ENCODE measurements around the gene TEX11.
"Not testable (repeated sequence)": the region's sequence is repeated elsewhere in the genome, so short reads cannot be mapped to it uniquely, and the experiment has no call there.

TEX11 gene

DNA sequence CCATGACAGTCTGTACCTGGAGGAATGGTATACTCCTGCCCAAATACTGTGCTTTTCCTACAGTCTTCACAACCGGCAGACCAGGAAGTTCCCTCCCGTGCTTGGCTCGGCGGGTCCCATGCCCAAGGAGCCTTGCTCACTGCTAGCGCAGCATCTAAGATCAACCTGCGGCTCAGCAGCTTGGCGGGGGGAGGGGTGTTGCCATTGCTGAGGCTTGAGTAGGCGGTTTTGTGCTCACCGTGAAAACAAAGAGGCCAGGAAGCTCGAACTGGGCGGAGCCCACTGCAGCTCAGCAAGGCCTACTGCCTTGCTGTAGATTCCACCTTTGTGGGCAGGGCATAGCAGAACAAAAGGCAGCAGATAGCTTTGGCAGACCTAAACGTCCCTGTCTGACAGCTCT lies 152.7 kb downstream of the TEX11 start:
- Histone ChIP-seq H3K36me3 (ENCODE audit: control insufficient read depth, insufficient read depth, low read length, severe bottlenecking) (no peaks in the 10 kb centered on the region), H3K27me3 (replicated peaks; ENCODE audit: control insufficient read depth, insufficient read depth, low read length) (peaks cover 29% of the 10 kb centered on the region), H3K4me1 (ENCODE audit: control insufficient read depth, insufficient read depth, low read length) (no peaks in the 10 kb centered on the region), H3K9ac (ENCODE audit: low read length) (no peak overlapping the region), H3K9me3 (ENCODE audit: control insufficient read depth, low read length) (peaks cover 10% of the 10 kb centered on the region), H3K4me3 (ENCODE audit: low read length) (no peak overlapping the region)
- DNase-seq (ENCODE audit: low read depth), result no peak

DNA sequence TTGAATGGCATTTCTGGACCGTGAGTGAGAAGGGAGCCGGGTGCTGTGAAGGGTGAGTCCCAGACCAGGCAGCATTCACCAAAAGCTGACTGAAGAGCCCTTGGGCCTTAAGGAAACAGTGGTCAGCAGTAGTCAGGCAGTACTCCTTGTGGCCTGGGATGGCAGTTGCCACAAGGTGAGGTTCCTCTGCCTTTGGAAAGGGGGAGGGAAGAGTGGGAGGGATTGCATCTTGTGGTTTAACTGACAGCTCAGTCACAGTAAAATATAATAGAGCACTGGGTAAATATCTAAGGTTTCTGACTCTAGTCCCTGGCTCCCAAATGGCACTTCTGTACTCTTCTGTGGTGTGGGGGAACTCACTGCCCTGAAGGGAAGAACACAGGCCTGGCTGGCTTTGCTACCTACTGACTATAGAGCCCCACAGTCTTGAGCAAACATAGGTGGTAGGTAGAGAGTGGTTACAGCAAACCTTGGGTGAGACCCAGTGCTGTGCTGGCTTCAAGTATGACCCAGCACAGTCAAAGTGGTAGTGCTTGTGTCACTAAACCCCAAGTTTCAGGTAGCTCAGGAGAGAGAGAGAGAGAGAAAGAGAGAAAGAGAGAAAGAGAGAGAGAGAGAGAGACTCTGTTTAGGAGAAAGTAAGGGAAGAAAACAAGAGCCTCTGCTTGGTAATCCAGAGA lies 154.2 kb downstream of the TEX11 start:
- Histone ChIP-seq H3K4me1 (ENCODE audit: control insufficient read depth, insufficient read depth, low read length) (no peaks in the 10 kb centered on the region), H3K9me3 (ENCODE audit: control insufficient read depth, low read length) (peaks cover 10% of the 10 kb centered on the region), H3K4me3 (ENCODE audit: low read length) (no peak overlapping the region), H3K9ac (ENCODE audit: low read length) (no peak overlapping the region), H3K36me3 (ENCODE audit: control insufficient read depth, insufficient read depth, low read length, severe bottlenecking) (no peaks in the 10 kb centered on the region), H3K27me3 (replicated peaks; ENCODE audit: control insufficient read depth, insufficient read depth, low read length) (peaks cover 29% of the 10 kb centered on the region)
- DNase-seq (ENCODE audit: low read depth), result no peak

DNA sequence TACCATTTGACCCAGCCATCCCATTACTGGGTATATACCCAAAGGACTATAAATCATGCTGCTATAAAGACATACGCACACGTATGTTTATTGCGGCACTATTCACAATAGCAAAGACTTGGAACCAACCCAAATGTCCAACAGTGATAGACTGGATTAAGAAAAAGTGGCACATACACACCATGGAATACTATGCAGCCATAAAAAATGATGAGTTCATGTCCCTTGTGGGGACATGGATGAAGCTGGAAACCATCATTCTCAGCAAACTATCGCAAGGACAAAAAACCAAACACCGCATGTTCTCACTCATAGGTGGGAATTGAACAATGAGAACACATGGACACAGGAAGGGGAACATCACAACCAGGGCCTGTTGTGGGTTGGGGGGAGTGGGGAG lies 174.7 kb downstream of the TEX11 start:
- not testable (repeated sequence) for H3K4me1 ChIP-seq (ENCODE audit: control insufficient read depth, insufficient read depth, low read length); H3K36me3 ChIP-seq (ENCODE audit: control insufficient read depth, insufficient read depth, low read length, severe bottlenecking); H3K27me3 ChIP-seq (replicated peaks; ENCODE audit: control insufficient read depth, insufficient read depth, low read length); DNase-seq (ENCODE audit: low read depth); H3K9ac ChIP-seq (ENCODE audit: low read length); H3K4me3 ChIP-seq (ENCODE audit: low read length)
- H3K9me3 ChIP-seq (ENCODE audit: control insufficient read depth, low read length), result peaks cover 12% of the 10 kb centered on the region

DNA sequence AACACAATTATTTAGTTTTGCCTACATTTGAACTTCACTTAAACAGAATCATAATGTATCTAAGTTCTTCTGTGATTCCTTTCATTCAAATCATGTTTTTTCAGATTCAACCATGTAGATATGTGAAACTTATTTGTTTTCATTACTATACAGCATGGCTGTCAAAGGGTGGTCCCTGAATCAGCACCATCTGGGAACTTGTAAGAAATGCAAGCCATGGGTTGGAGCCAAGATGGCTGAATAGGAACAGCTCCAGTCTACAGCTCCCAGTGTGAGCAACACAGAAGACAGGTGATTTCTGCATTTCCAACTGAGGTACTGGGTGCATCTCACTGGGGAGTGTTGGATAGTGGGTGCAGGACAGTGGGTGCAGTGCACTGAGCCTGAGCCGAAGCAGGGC lies 180.6 kb downstream of the TEX11 start:
- not testable (repeated sequence) for H3K4me1 ChIP-seq (ENCODE audit: control insufficient read depth, insufficient read depth, low read length); H3K9ac ChIP-seq (ENCODE audit: low read length); H3K36me3 ChIP-seq (ENCODE audit: control insufficient read depth, insufficient read depth, low read length, severe bottlenecking); H3K9me3 ChIP-seq (ENCODE audit: control insufficient read depth, low read length); DNase-seq (ENCODE audit: low read depth); H3K4me3 ChIP-seq (ENCODE audit: low read length)
- peaks cover 28% of the 10 kb centered on the region for H3K27me3 ChIP-seq (replicated peaks; ENCODE audit: control insufficient read depth, insufficient read depth, low read length)

DNA sequence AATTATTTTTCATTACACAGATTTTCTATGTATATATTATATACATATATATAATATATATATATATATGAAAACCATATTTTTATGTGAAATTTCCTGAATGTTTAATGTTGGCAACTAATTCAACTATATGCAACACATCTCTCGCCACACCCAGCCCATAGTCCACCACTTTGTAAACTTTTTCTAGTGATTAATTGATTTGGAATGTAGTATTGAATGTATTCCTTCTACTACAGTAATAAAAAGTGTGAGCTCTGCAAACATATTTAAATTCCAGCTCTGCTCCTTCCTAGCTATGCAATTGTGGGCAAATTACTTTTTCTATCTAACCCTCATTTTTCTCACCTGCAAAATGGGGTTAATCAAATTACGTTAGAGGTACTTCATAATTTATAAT lies 187.8 kb downstream of the TEX11 start:
- DNase-seq (ENCODE audit: low read depth), result no peak
- no peak overlapping the region for H3K9ac ChIP-seq (ENCODE audit: low read length)

DNA sequence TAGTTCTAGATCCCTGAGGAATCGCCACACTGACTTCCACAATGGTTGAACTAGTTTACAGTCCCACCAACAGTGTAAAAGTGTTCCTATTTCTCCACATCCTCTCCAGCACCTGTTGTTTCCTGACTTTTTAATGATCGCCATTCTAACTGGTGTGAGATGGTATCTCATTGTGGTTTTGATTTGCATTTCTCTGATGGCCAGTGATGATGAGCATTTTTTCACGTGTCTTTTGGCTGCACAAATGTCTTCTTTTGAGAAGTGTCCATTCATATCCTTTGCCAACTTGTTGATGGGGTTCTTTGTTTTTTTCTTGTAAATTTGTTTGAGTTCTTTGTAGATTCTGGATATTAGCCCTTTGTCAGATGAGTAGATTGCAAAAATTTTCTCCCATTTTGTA lies 197.2 kb downstream of the TEX11 start:
- not testable (repeated sequence) for DNase-seq (ENCODE audit: low read depth); H3K9ac ChIP-seq (ENCODE audit: low read length); H3K27me3 ChIP-seq (replicated peaks; ENCODE audit: control insufficient read depth, insufficient read depth, low read length); H3K36me3 ChIP-seq (ENCODE audit: control insufficient read depth, insufficient read depth, low read length, severe bottlenecking); H3K4me1 ChIP-seq (ENCODE audit: control insufficient read depth, insufficient read depth, low read length); H3K4me3 ChIP-seq (ENCODE audit: low read length)
- H3K9me3 ChIP-seq (ENCODE audit: control insufficient read depth, low read length), result peaks cover 24% of the 10 kb centered on the region

More for the DNA sequence above, 187.8 kb downstream of the TEX11 start:
- Histone ChIP-seq H3K36me3 (ENCODE audit: control insufficient read depth, insufficient read depth, low read length, severe bottlenecking) (no peaks in the 10 kb centered on the region), H3K4me1 (ENCODE audit: control insufficient read depth, insufficient read depth, low read length) (no peaks in the 10 kb centered on the region), H3K4me3 (ENCODE audit: low read length) (no peak overlapping the region), H3K27me3 (replicated peaks; ENCODE audit: control insufficient read depth, insufficient read depth, low read length) (peaks cover 15% of the 10 kb centered on the region), H3K9me3 (ENCODE audit: control insufficient read depth, low read length) (peaks cover 2% of the 10 kb centered on the region)

DNA sequence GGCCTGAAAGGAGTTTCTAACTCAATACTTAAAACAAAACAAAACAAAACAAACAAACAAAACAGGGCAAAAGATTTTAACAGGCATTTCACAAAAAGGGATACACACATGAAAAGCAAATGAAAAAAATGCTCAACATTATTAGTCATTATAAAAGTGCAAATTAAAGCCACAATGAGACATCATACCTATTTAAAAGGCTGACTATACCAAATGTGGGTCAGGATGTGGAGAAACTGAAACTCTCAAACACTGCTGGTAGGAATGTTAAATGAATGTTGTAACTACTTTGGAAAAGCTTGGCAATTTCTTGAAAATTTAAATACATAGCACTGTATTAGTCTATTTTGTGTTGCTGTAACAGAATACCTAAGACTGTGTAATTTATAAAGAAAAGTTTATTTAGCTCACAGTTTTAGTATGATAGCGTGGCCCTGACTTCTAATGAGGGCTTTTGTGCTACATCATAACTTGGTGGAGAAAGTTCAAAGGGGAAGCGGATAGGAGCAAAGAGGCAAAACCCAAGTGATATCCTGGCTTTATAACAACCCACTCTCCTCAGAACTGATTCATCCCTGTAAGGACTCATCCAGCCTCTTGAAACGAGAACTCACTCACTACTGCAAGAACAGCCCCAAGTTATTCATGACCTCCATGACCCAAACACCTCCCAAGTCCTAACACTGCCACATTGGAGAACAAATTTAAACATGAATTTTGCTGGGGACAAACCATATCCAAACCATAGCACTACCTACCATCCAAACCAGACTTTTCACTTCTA lies 214.0 kb downstream of the TEX11 start:
- H3K27me3 ChIP-seq (replicated peaks; ENCODE audit: control insufficient read depth, insufficient read depth, low read length), result peaks cover 7% of the 10 kb centered on the region
- peaks cover 25% of the 10 kb centered on the region for H3K9me3 ChIP-seq (ENCODE audit: control insufficient read depth, low read length)
- no peak for DNase-seq (ENCODE audit: low read depth)
- no peak overlapping the region for H3K9ac ChIP-seq (ENCODE audit: low read length)
- no peak overlapping the region for H3K4me3 ChIP-seq (ENCODE audit: low read length)
- no peaks in the 10 kb centered on the region for H3K4me1 ChIP-seq (ENCODE audit: control insufficient read depth, insufficient read depth, low read length)
- H3K36me3 ChIP-seq (ENCODE audit: control insufficient read depth, insufficient read depth, low read length, severe bottlenecking), result no peaks in the 10 kb centered on the region

DNA sequence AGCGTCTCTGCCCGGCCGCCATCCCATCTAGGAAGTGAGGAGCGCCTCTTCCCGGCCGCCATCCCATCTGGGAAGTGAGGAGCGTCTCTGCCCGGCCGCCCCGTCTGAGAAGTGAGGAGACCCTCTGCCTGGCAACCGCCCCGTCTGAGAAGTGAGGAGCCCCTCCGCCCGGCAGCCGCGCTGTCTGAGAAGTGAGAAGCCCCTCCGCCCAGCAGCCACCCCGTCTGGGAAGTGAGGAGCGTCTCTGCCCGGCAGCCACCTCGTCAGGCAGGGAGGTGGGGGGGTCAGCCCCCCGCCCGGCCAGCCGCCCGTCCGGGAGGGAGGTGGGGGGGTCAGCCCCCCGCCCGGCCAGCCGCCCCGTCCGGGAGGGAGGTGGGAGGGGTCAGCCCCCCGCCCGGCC lies 229.1 kb downstream of the TEX11 start:
- DNase-seq (ENCODE audit: low read depth); H3K4me3 ChIP-seq (ENCODE audit: low read length); H3K36me3 ChIP-seq (ENCODE audit: control insufficient read depth, insufficient read depth, low read length, severe bottlenecking); H3K9ac ChIP-seq (ENCODE audit: low read length); H3K4me1 ChIP-seq (ENCODE audit: control insufficient read depth, insufficient read depth, low read length); H3K9me3 ChIP-seq (ENCODE audit: control insufficient read depth, low read length): not testable (repeated sequence)
- H3K27me3 ChIP-seq (replicated peaks; ENCODE audit: control insufficient read depth, insufficient read depth, low read length), result peaks cover 13% of the 10 kb centered on the region

DNA sequence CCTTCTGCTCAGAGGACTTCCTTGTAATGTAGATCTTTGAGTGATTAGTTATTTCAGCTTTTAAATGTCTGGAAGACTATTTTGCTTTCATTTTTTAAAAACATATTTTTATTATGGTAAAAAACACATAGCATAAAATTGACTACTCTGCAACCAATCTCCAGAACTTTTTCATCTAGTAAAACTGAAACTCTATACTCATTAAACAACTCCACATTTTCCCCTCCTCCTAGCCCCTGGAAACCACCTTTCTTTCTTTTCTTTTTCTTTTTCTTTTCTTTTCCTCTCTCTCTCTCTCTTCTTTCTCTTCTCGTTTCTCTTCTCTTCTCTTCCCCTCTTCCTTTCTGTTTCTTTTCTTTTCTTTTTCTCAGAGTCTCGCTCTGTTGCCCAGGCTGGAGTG lies 233.2 kb downstream of the TEX11 start:
- peaks cover 10% of the 10 kb centered on the region for H3K27me3 ChIP-seq (replicated peaks; ENCODE audit: control insufficient read depth, insufficient read depth, low read length)
- no peak overlapping the region for H3K4me3 ChIP-seq (ENCODE audit: low read length)
- no peaks in the 10 kb centered on the region for H3K9me3 ChIP-seq (ENCODE audit: control insufficient read depth, low read length)
- H3K9ac ChIP-seq (ENCODE audit: low read length), result no peak overlapping the region
- no peaks in the 10 kb centered on the region for H3K36me3 ChIP-seq (ENCODE audit: control insufficient read depth, insufficient read depth, low read length, severe bottlenecking)
- no peaks in the 10 kb centered on the region for H3K4me1 ChIP-seq (ENCODE audit: control insufficient read depth, insufficient read depth, low read length)
- no peak for DNase-seq (ENCODE audit: low read depth)

DNA sequence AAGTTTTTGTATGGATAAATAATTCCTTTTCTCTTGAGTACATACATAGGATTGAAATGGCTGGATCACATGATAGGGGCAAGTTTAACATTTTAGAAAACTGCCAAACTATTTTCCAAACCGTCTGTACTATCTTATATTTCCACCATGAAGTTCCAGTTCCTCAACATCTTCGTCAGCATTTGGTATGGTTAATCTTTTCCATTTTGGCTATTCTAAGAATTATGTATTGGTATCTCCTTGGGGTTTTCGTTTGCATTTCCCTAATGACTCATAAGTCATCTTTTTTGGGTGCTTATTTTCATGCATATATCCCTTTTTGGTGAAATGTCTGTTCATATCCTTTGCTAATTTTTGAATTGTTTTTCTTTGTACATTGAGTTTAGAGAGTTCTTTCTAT lies 236.2 kb downstream of the TEX11 start:
- H3K4me3 ChIP-seq (ENCODE audit: low read length), result no peak overlapping the region
- H3K9me3 ChIP-seq (ENCODE audit: control insufficient read depth, low read length), result no peaks in the 10 kb centered on the region
- no peaks in the 10 kb centered on the region for H3K36me3 ChIP-seq (ENCODE audit: control insufficient read depth, insufficient read depth, low read length, severe bottlenecking)
- DNase-seq (ENCODE audit: low read depth), result no peak
- peaks cover 33% of the 10 kb centered on the region for H3K27me3 ChIP-seq (replicated peaks; ENCODE audit: control insufficient read depth, insufficient read depth, low read length)
- no peak overlapping the region for H3K9ac ChIP-seq (ENCODE audit: low read length)
- no peaks in the 10 kb centered on the region for H3K4me1 ChIP-seq (ENCODE audit: control insufficient read depth, insufficient read depth, low read length)

DNA sequence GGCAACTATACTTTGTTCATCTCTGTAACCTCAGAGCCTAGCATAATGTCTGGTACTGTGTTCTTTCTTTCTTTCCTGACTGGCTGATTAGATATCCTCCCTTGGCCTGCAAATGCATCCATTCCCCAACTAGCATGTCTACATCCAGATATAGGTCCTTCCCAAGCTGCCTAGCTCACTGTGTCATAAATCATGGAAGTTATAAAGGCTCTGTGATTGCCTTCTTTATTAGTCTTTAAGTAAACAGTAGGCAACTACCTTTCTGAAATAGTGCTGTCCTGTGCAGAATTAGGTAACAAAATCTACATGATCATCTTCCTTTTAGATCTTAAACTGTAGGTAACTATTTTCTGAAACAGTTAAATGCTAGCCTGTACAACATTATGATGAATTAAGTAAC lies 239.4 kb downstream of the TEX11 start:
- peaks cover 58% of the 10 kb centered on the region for H3K27me3 ChIP-seq (replicated peaks; ENCODE audit: control insufficient read depth, insufficient read depth, low read length)
- H3K9ac ChIP-seq (ENCODE audit: low read length), result no peak overlapping the region
- no peaks in the 10 kb centered on the region for H3K9me3 ChIP-seq (ENCODE audit: control insufficient read depth, low read length)
- DNase-seq (ENCODE audit: low read depth), result no peak
- H3K4me1 ChIP-seq (ENCODE audit: control insufficient read depth, insufficient read depth, low read length), result no peaks in the 10 kb centered on the region
- no peaks in the 10 kb centered on the region for H3K36me3 ChIP-seq (ENCODE audit: control insufficient read depth, insufficient read depth, low read length, severe bottlenecking)
- no peak overlapping the region for H3K4me3 ChIP-seq (ENCODE audit: low read length)

Data from adipocyte (in vitro differentiated cells).